HG03095 (cell line): ENCODE data around the gene KCTD3.

Experiments
- ATAC-seq: cut with Tn5 transposase; IDR thresholded peaks from one replicate; pipeline ENCODE4 v1.9.1; 2021; ENCODE audit warnings: moderate library complexity; ENCODE audit not compliant: unreplicated experiment

Gene KCTD3

DNA sequence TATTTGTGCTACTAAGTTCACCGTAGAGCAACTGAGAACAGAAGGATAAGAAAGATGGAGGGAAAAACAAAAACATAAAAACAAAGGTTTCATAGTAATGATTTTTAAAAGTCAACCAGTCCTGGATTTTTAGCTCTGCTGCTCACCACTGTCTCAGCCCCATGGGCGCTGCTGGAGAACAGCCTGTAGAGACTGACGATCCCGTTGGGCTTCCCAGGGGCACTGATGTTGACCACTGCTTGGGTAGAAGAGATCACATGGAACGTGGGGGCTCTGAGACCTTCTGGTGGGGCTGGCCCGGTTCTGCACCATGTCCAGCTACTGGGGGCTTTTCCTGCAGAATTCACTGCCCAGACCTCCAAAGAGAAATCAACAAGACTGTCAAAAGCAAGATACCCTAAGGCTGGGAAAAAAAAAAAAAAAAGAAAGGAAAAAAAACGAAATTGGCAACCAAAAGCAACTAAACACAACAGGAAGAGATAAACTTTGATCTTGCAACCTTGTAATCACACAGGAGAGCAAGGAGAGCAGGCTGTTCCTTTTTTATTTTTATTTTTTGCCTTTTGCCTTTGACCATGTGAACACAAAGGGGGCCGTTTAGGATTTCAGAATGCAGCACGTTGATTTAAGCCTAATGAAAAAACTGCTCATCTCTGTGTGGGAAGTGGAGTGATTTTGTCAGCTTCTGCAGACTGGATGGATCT, 83.5 kb downstream of the KCTD3 start:
- ATAC-seq: no peak

DNA sequence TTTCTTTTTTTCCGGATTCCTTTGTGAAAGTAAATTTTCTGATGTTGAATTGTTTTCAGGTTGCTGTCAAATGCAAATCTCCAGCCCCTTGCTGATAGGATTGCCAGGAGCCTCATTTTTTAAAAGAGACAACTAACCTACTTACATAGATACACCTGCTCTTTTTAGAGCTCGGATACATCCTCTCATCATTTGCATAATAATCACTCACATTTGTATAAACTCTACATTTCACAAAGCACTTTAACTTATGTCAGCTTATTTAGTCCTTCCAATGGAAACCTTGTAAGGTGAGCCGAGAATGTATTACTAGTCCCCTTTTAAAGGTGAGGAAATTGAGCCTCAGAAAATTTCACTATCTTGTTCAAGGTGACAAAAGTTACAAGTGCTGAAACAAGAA, 84.8 kb downstream of the KCTD3 start:
- no peak for ATAC-seq

DNA sequence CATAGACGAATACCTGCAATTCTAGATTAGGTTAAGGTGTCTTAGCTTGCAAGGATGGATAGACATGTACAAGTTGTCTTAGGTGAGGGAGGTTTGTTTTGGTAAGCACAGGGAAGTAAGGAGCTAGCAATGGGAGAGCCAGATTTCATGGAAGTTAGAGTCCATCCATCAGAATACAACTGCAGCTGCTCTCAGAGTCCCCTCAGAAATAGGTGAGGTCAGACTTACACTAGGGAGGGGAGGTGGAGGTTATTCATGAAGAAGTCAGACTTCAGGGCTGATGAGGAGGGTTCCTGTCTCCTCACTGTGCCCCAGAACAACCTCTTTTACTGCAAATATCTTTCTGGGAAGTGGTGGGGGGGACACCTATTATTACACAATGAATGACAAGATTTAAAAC, 85.3 kb downstream of the KCTD3 start:
- ATAC-seq: no peak

DNA sequence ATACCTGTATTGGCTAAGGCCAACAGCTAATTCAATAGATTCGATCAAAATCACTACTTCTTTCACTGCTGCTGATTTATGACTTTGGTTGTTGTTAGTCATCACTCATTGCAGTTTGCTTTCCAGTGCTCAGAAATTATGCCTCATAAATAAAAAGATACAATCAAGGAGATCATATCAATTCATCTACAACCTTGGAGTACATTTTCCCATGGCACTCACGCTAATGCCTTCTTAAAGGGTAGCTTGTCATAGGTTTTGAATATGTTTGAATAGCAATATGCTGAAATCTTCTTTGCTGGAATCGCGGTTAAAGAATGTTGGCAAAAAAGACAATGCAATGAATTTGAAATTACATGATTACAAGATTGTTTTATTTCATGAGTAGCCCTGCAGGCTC, 89.9 kb downstream of the KCTD3 start:
- ATAC-seq: no peak

DNA sequence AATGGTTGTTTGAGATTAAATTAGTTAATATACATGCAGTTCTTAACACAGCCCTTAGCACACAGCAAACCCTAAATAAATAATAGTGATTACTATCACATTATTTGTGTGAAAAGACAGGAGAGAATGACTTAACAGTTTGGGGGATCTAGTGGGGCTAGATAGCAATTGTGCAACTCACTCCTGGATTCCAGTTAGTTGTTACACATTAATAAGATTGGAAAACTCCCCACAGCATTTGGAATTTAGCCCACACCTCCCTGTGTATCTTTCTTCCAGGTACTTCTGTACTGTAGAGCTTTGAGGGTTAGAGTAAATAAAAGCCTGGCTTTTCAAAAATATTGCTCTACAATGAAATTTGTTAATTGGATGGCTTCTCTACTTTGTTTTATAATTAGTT, 93.2 kb downstream of the KCTD3 start:
- no peak for ATAC-seq

DNA sequence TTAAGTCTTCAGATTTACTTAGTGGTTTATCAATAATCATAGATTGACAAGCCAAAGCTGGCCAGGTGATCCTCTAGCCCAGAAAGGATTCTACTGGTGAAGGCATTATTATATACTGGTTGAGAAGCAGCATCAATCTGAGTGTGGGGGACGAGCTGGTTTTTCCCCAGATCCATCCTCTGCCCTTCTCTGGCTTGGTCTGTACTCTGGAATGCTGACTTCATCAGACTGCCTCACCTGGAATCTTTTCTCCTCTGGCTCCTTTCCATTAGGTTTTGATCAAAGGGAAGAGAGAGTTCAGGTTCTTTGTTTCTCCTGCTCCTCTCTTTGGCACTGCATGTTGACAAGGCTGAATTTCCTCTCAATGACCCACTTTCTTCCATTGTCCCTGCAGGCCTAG, 93.9 kb downstream of the KCTD3 start:
- no peak for ATAC-seq

DNA sequence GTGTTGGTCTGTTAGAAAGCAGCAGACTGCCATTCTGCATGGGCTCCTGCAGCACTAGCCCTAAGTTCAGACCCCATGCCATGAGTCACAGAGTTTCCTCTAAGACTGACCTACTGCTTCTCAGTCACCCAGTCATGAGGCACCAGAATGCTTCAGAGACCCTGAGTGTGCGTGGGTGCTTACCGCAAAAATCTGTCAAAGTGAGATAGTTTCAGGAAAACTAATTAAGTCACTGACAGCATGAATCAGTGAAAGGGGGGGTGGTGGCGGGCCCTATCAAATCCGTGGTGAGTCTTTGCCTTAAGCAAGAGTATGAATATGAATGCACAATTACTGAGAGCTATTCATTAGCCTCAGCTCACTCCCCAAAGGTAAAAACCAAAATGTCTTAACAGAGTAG, 98.1 kb downstream of the KCTD3 start:
- ATAC-seq: no peak

DNA sequence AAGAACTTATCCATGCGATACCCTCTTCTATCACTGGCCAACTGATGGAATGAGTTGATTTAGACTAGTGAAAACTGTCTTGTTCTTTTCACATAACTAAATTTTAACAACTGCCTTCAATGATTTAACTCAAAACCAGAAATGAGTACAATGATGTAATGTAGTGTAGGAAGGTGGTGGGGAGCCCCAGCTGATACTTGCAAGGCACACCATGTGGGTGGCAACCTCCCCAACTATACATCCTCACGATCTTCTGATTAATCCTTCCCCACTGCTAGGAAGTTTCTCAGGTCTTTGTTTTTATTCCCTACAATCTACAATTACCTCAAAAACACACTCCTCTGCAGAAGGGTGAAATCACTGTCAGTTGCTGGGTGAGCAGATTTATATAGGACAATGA, 100.7 kb downstream of the KCTD3 start:
- ATAC-seq: no peak

DNA sequence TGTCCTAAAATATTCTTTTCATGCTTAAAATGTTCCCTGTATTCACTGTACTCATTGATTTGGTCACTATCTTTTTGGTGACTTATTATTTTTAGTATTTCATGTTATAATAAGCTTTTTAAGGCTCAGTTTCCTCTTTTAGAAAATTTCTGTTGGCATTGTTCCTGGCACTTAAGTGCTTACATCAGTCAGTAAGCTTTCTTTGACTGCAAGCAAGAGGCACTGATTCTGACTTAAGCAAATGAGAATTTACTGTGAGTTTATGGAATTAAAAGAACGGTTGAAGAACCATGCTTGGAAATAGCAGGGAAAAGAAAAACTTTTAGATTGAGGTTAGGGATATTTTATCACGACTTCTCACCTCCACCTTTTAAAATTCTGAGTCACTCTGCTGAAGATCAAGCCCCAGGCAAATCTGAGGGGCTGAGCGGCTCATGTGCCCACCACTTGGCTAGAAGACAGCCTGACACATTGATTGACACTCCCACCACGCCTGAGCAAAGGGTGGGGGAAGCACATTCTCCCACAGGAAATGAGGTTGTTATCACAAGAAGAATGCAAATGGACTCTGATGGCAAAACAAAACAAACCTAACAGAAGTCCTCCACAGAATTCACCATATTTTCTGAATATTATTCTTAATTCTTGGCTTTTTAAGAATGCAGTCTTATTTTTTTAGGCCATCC, 102.8 kb downstream of the KCTD3 start:
- no peak for ATAC-seq
